SK-N-SH treated with all-trans-retinoic acid at 6 μM for 48 hours (cell line): Measurements from ENCODE around the gene BTG2.

Source experiments
- ATAC-seq: fragments of 200-7000 bp; cut with Tn5 transposase; 3 replicates; pipeline ENCODE4 v1.9.1; 2020; ENCODE audit warnings: mild to moderate bottlenecking, moderate library complexity
- BACH2 ChIP-seq: fragments of 250-450 bp; sonication (Bioruptor Pico); IDR thresholded peaks from 2 replicates; pipeline ENCODE4 v1.9.0; 2021; ENCODE audit warnings: mild to moderate bottlenecking, borderline replicate concordance
- CSDC2 ChIP-seq: fragments of 250-450 bp; sonication (Bioruptor Pico); IDR thresholded peaks from 2 replicates; pipeline ENCODE4 v1.5.0; 2020; ENCODE audit warnings: mild to moderate bottlenecking, moderate library complexity
- CSRNP3 ChIP-seq: fragments of 250-450 bp; sonication (Bioruptor Pico); IDR thresholded peaks from 2 replicates; pipeline ENCODE4 v1.5.1; 2021; ENCODE audit warnings: mild to moderate bottlenecking, moderate library complexity
- ESRRG ChIP-seq: fragments of 250-450 bp; sonication (Bioruptor Pico); IDR thresholded peaks from 2 replicates; pipeline ENCODE4 v1.6.1; 2021; ENCODE audit warnings: mild to moderate bottlenecking
- GLIS3 ChIP-seq: fragments of 250-450 bp; sonication (Bioruptor Pico); IDR thresholded peaks from 2 replicates; pipeline ENCODE4 v1.5.0; 2020; ENCODE audit warnings: mild to moderate bottlenecking, moderate library complexity
- ISL1 ChIP-seq: fragments of 250-450 bp; sonication (Bioruptor Pico); IDR thresholded peaks from 2 replicates; pipeline ENCODE4 v2.1.2; 2022; ENCODE audit warnings: mild to moderate bottlenecking, moderate library complexity
- OSR1 ChIP-seq: fragments of 250-450 bp; sonication (Bioruptor Pico); IDR thresholded peaks from 2 replicates; pipeline ENCODE4 v1.8.0; 2022; ENCODE audit warnings: moderate library complexity, mild to moderate bottlenecking, inconsistent platforms
- PPARA ChIP-seq: fragments of 250-450 bp; sonication (Bioruptor Pico); IDR thresholded peaks from 2 replicates; pipeline ENCODE4 v1.5.0; 2020; ENCODE audit warnings: mild to moderate bottlenecking, borderline replicate concordance
- RARB ChIP-seq: fragments of 250-450 bp; sonication (Bioruptor Pico); IDR thresholded peaks from 2 replicates; pipeline ENCODE4 v1.8.0; 2021; ENCODE audit warnings: mild to moderate bottlenecking, moderate library complexity
- SNAI2 ChIP-seq: fragments of 250-450 bp; sonication (Bioruptor Pico); IDR thresholded peaks from 2 replicates; pipeline ENCODE4 v1.5.0; 2020; ENCODE audit warnings: mild to moderate bottlenecking, moderate library complexity
- ZC3H10 ChIP-seq: fragments of 250-450 bp; sonication (Bioruptor Pico); IDR thresholded peaks from 2 replicates; pipeline ENCODE4 v1.5.1; 2021; ENCODE audit warnings: mild to moderate bottlenecking, moderate library complexity
- ZFP3 ChIP-seq: fragments of 250-450 bp; sonication (Bioruptor Pico); IDR thresholded peaks from 2 replicates; pipeline ENCODE4 v1.5.0; 2020; ENCODE audit warnings: mild to moderate bottlenecking, moderate library complexity
- ZFP30 ChIP-seq: fragments of 450-650 bp; formaldehyde crosslinking; IDR thresholded peaks from 2 replicates; pipeline ENCODE4 v1.5.0; 2022; ENCODE audit warnings: mild to moderate bottlenecking, moderate library complexity
- ZNF565 ChIP-seq: fragments of 450-650 bp; formaldehyde crosslinking; conservative IDR thresholded peaks from 2 replicates; pipeline ENCODE4 v1.5.0; 2020; ENCODE audit warnings: low read depth, mild to moderate bottlenecking, moderate library complexity
- ZNF70 ChIP-seq: fragments of 450-650 bp; formaldehyde crosslinking; IDR thresholded peaks from 2 replicates; pipeline ENCODE4 v1.5.0; 2020; ENCODE audit warnings: mild to moderate bottlenecking, moderate library complexity
- ZNF8 ChIP-seq: fragments of 450-650 bp; formaldehyde crosslinking; IDR thresholded peaks from 2 replicates; pipeline ENCODE4 v1.5.0; 2020; ENCODE audit warnings: mild to moderate bottlenecking, moderate library complexity
- TF ChIP-seq, protein P1 (sequence below): fragments of 250-450 bp; sonication (Bioruptor Pico); IDR thresholded peaks from 2 replicates; pipeline ENCODE4 v1.5.0; 2020; ENCODE audit warnings: mild to moderate bottlenecking, moderate library complexity
- TF ChIP-seq, protein P2 (sequence below): fragments of 250-450 bp; sonication (Bioruptor Pico); IDR thresholded peaks from 2 replicates; pipeline ENCODE4 v1.8.0; 2020; ENCODE audit warnings: mild to moderate bottlenecking, moderate library complexity, borderline replicate concordance
- TF ChIP-seq, protein P3 (sequence below): fragments of 250-450 bp; sonication (Bioruptor Pico); IDR thresholded peaks from 2 replicates; pipeline ENCODE4 v1.8.0; 2021; ENCODE audit warnings: low read depth, mild to moderate bottlenecking, moderate library complexity, borderline replicate concordance

The BTG2 gene

DNA sequence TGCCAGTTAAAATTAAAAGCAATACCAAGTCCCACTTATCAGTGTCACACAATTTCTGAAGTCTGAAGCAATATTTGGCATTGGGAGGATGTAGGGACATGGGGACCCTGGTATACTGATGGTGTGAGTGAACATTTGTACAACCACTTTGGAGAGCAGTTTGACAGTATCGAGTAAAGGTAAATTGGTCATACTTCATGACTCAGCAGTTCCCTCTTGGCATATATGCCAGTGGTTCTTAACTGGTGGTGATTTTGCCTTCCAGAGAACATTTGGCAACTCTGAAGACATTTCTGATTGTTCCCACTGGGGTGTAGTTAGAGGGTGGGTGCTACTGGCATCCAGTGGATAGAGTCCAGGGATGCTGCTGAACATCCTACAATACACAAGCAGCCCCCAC is 25.9 kb downstream of the BTG2 start:
- no peak for ATAC-seq
- TF ChIP-seq, protein P1, sequence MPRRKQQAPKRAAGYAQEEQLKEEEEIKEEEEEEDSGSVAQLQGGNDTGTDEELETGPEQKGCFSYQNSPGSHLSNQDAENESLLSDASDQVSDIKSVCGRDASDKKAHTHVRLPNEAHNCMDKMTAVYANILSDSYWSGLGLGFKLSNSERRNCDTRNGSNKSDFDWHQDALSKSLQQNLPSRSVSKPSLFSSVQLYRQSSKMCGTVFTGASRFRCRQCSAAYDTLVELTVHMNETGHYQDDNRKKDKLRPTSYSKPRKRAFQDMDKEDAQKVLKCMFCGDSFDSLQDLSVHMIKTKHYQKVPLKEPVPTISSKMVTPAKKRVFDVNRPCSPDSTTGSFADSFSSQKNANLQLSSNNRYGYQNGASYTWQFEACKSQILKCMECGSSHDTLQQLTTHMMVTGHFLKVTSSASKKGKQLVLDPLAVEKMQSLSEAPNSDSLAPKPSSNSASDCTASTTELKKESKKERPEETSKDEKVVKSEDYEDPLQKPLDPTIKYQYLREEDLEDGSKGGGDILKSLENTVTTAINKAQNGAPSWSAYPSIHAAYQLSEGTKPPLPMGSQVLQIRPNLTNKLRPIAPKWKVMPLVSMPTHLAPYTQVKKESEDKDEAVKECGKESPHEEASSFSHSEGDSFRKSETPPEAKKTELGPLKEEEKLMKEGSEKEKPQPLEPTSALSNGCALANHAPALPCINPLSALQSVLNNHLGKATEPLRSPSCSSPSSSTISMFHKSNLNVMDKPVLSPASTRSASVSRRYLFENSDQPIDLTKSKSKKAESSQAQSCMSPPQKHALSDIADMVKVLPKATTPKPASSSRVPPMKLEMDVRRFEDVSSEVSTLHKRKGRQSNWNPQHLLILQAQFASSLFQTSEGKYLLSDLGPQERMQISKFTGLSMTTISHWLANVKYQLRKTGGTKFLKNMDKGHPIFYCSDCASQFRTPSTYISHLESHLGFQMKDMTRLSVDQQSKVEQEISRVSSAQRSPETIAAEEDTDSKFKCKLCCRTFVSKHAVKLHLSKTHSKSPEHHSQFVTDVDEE (CRISPR knock-in tag), result no peak
- TF ChIP-seq BACH2 (CRISPR knock-in tag) (no peak), RARB (CRISPR knock-in tag) (no peak), ZC3H10 (CRISPR knock-in tag) (no peak), ESRRG (CRISPR knock-in tag) (no peak), SNAI2 (CRISPR knock-in tag) (no peak), ZNF565 (CRISPR knock-in tag) (no peak), CSRNP3 (CRISPR knock-in tag) (no peak), ZFP30 (CRISPR knock-in tag) (no peak), GLIS3 (CRISPR knock-in tag) (no peak), OSR1 (CRISPR knock-in tag) (no peak)
- TF ChIP-seq, all 23 proteins: peak for 0

DNA sequence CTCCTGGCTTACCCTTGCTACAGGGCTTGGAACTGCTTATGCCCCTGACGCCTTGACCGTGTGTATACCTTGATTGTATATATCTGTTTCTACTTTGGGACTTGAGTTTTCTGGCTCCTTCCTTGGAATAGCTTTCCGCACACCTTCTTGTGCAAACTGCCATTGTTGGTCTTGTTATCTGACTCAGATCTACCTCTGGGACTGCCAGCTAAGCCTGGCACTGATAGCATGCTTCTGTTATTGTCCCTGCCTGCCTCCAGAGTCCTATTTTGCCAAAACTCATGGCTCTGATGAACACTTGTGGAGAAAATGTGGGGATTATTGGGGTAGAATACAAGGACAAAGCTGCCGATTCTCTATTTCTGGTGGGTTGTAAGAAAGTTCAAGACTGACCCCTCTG is 30.2 kb downstream of the BTG2 start:
- TF ChIP-seq ZC3H10 (CRISPR knock-in tag) (no peak), ZNF8 (CRISPR knock-in tag) (no peak), ZFP3 (CRISPR knock-in tag) (no peak), SNAI2 (CRISPR knock-in tag) (no peak), ISL1 (no peak), GLIS3 (CRISPR knock-in tag) (no peak), ZNF70 (CRISPR knock-in tag) (no peak), PPARA (CRISPR knock-in tag) (no peak), RARB (CRISPR knock-in tag) (no peak), BACH2 (CRISPR knock-in tag) (no peak)
- TF ChIP-seq, protein P1 (CRISPR knock-in tag), result no peak
- TF ChIP-seq, protein P2, sequence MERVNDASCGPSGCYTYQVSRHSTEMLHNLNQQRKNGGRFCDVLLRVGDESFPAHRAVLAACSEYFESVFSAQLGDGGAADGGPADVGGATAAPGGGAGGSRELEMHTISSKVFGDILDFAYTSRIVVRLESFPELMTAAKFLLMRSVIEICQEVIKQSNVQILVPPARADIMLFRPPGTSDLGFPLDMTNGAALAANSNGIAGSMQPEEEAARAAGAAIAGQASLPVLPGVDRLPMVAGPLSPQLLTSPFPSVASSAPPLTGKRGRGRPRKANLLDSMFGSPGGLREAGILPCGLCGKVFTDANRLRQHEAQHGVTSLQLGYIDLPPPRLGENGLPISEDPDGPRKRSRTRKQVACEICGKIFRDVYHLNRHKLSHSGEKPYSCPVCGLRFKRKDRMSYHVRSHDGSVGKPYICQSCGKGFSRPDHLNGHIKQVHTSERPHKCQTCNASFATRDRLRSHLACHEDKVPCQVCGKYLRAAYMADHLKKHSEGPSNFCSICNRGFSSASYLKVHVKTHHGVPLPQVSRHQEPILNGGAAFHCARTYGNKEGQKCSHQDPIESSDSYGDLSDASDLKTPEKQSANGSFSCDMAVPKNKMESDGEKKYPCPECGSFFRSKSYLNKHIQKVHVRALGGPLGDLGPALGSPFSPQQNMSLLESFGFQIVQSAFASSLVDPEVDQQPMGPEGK (CRISPR knock-in tag), result no peak
- TF ChIP-seq, all 23 proteins: peak for 0

DNA sequence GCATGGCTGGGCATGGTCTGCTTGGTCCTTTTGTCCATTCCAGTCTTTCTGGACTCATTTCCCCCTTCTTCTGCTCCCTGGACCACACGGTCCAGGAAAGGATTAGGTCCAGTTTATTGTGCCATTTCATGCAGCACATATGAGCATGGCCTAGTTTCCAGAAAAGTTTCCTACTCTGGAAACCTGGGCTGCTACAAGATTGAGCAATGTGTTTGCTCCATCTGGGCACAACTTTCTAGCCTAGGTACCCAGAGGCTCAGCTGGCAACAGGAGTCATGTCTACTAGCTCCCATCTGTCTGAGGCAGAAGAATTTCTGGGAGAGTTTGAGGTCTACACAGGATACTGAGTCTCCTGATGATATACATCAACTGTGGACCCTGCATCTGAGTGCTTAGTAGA is 30.8 kb downstream of the BTG2 start:
- ATAC-seq, result no peak
- TF ChIP-seq, protein P3, sequence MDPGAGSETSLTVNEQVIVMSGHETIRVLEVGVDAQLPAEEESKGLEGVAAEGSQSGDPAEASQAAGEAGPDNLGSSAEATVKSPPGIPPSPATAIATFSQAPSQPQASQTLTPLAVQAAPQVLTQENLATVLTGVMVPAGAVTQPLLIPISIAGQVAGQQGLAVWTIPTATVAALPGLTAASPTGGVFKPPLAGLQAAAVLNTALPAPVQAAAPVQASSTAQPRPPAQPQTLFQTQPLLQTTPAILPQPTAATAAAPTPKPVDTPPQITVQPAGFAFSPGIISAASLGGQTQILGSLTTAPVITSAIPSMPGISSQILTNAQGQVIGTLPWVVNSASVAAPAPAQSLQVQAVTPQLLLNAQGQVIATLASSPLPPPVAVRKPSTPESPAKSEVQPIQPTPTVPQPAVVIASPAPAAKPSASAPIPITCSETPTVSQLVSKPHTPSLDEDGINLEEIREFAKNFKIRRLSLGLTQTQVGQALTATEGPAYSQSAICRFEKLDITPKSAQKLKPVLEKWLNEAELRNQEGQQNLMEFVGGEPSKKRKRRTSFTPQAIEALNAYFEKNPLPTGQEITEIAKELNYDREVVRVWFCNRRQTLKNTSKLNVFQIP (CRISPR knock-in tag), result no peak
- no peak for TF ChIP-seq ZNF565 (CRISPR knock-in tag)
- TF ChIP-seq ZFP3 (CRISPR knock-in tag), result no peak
- TF ChIP-seq ESRRG (CRISPR knock-in tag), result no peak
- TF ChIP-seq, protein P1 (CRISPR knock-in tag), result no peak
- TF ChIP-seq SNAI2 (CRISPR knock-in tag), result no peak
- no peak for TF ChIP-seq PPARA (CRISPR knock-in tag)
- TF ChIP-seq CSDC2 (CRISPR knock-in tag), result no peak
- TF ChIP-seq ZFP30 (CRISPR knock-in tag), result no peak
- no peak for TF ChIP-seq RARB (CRISPR knock-in tag)
- no peak for TF ChIP-seq ZNF70 (CRISPR knock-in tag)

More for the DNA sequence above, 30.2 kb downstream of the BTG2 start:
- no peak for ATAC-seq
